Mammary epithelial cell (primary cell): ENCODE results near the gene ARHGAP42.

Experiments
- EZH2 ChIP-seq: IDR thresholded peaks from 2 replicates; pipeline ENCODE4 v1.6.1; 2012; ENCODE audit warnings: low read length, inconsistent platforms, borderline replicate concordance
- TF ChIP-seq, protein P1 (sequence below), 2 donors: IDR thresholded peaks in 1 of 2; conservative IDR thresholded peaks in 1 of 2; 2 replicates each; pipeline ENCODE4 v1.5.1; 2011 to 2012; ENCODE audit warnings: inconsistent platforms in 2 of 2, low read length in 2 of 2, mild to moderate bottlenecking in 2 of 2, control low read depth in 1 of 2, low read depth in 1 of 2; ENCODE audit not compliant: insufficient read depth in 1 of 2; ENCODE audit errors: extremely low read depth in 1 of 2

- TF ChIP-seq, protein P1, sequence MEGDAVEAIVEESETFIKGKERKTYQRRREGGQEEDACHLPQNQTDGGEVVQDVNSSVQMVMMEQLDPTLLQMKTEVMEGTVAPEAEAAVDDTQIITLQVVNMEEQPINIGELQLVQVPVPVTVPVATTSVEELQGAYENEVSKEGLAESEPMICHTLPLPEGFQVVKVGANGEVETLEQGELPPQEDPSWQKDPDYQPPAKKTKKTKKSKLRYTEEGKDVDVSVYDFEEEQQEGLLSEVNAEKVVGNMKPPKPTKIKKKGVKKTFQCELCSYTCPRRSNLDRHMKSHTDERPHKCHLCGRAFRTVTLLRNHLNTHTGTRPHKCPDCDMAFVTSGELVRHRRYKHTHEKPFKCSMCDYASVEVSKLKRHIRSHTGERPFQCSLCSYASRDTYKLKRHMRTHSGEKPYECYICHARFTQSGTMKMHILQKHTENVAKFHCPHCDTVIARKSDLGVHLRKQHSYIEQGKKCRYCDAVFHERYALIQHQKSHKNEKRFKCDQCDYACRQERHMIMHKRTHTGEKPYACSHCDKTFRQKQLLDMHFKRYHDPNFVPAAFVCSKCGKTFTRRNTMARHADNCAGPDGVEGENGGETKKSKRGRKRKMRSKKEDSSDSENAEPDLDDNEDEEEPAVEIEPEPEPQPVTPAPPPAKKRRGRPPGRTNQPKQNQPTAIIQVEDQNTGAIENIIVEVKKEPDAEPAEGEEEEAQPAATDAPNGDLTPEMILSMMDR (conservative IDR thresholded peaks at IDR 0.05 in 1 of 2, IDR thresholded peaks at IDR 0.05 in 1 of 2; ENCODE audit: extremely low read depth in 1 of 2, insufficient read depth in 1 of 2, low read depth in 1 of 2, low read length in 2 of 2), result no peak
- no peak for TF ChIP-seq EZH2
Observed at GRCh38 chr11:100808904-100809491, 121.9 kb downstream of the ARHGAP42 start.
